Right lobe of liver (tissue), 4 donors: Measurements from ENCODE around the gene EIF4G3.

Source experiments
- CTCF ChIP-seq, 4 donors: fragments of 200-600 bp in 3 of 4; fragments of 450-650 bp in 1 of 4; IDR thresholded peaks; one replicate each; pipeline versions ENCODE4 v1.5.1 to v1.8.0; 2016 to 2022; ENCODE audit warnings: antibody characterized with exemption in 4 of 4, mild to moderate bottlenecking in 2 of 4
- POLR2A ChIP-seq: fragments of 450-650 bp; IDR thresholded peaks from one replicate; pipeline ENCODE4 v1.6.1; 2017; ENCODE audit warnings: antibody characterized with exemption, mild to moderate bottlenecking
- donor health status: DM: no; HTN: no; CAD: no.
- donor health status: DM: no; HTN: no; CAD: no.
- donor health status: DM: no; HTN: yes; CAD: no.

GRCh38 chr1:20997602-20998224, 179.0 kb downstream of the EIF4G3 start:
- no peak for TF ChIP-seq POLR2A
- TF ChIP-seq CTCF (IDR thresholded peaks at IDR 0.05): no peak
